Endodermal cell (in vitro differentiated cells): ENCODE results near the gene PPP2R5C. TPM values are rescaled to one million over a fixed set of nuclear protein-coding genes. Genes with fewer than 3 reads are reported as not detected.

Experiments used
- DNase-seq: peaks from one replicate; pipeline ENCODE4 v3.0.0-alpha.2; 2017
- H3K27ac ChIP-seq: 2 replicates; pipeline ENCODE4 v1.5.1; 2013; ENCODE audit warnings: mild to moderate bottlenecking, low read depth, low read length, moderate library complexity
- H3K27me3 ChIP-seq: 2 replicates; pipeline ENCODE4 v1.6.1; 2013; ENCODE audit warnings: mild to moderate bottlenecking, low read length, moderate library complexity; ENCODE audit not compliant: insufficient read depth, control insufficient read depth, poor library complexity, severe bottlenecking
- H3K36me3 ChIP-seq: 2 replicates; pipeline ENCODE4 v1.7.0; 2013; ENCODE audit warnings: mild to moderate bottlenecking, low read length, moderate library complexity; ENCODE audit not compliant: control insufficient read depth, insufficient read depth
- H3K4me1 ChIP-seq: one replicate; pipeline ENCODE4 v1.7.0; 2013; ENCODE audit warnings: low read length; ENCODE audit not compliant: control insufficient read depth, insufficient read depth
- H3K4me3 ChIP-seq: 2 replicates; pipeline ENCODE4 v1.5.1; 2013; ENCODE audit warnings: mild to moderate bottlenecking, low read length, moderate library complexity
- H3K9ac ChIP-seq: 2 replicates; pipeline ENCODE4 v1.6.1; 2013; ENCODE audit warnings: mild to moderate bottlenecking, low read length, moderate library complexity; ENCODE audit not compliant: poor library complexity, severe bottlenecking; ENCODE audit errors: extremely low read depth
- H3K9me3 ChIP-seq: 2 replicates; pipeline ENCODE4 v1.6.1; 2013; ENCODE audit warnings: mild to moderate bottlenecking, low read length, moderate library complexity; ENCODE audit not compliant: control insufficient read depth
- H3K27ac Mint-ChIP-seq: 2 replicates; pipeline ENCODE4 v1.8.0; 2020; ENCODE audit warnings: mixed read lengths
- H3K27me3 Mint-ChIP-seq: 2 replicates; pipeline ENCODE4 v1.8.0; 2021; ENCODE audit warnings: mild to moderate bottlenecking, mixed read lengths; ENCODE audit not compliant: insufficient read depth
- H3K36me3 Mint-ChIP-seq: 2 replicates; pipeline ENCODE4 v1.8.0; 2020; ENCODE audit warnings: low read depth, mixed read lengths
- H3K4me1 Mint-ChIP-seq: 2 replicates; pipeline ENCODE4 v1.8.0; 2020; ENCODE audit warnings: mixed read lengths
- H3K4me3 Mint-ChIP-seq: 2 replicates; pipeline ENCODE4 v1.8.0; 2020; ENCODE audit warnings: mild to moderate bottlenecking, moderate library complexity, mixed read lengths
- H3K9me3 Mint-ChIP-seq: 2 replicates; pipeline ENCODE4 v1.8.0; 2020; ENCODE audit warnings: mild to moderate bottlenecking, mixed read lengths
- WGBS, 2 experiments: methylation state at CpG; one replicate each; pipeline versions ENCODE4 v1.1.5 to v1.1.7; 2013; ENCODE audit warnings: missing lambda C conversion rate in 2 of 2, mixed read lengths in 1 of 2; ENCODE audit not compliant: insufficient coverage in 1 of 2, insufficient read length in 1 of 2; 5-methylcytosine and 5-hydroxymethylcytosine counted together
- total RNA-seq, 2 donors: library from RNA; stranded (reverse); fragmentation: NEBNext Ultra II Directional in 1 of 2; extraction: Animal tissue kit (Norgen Biotek cat#: 25700) in 1 of 2; gene quantifications; 2 replicates in 1 of 2; 3 replicates in 1 of 2; pipeline ENCODE4 v1.2.1, GENCODE V29; 2021
- TF ChIP-seq, protein P1 (sequence below): fragments of 200-600 bp; sonication (generic); conservative IDR thresholded peaks from 2 replicates; pipeline ENCODE4 v1.5.0; 2021; ENCODE audit warnings: antibody characterized with exemption, mild to moderate bottlenecking

Gene PPP2R5C
- total RNA-seq, 2 donors from 2014 or later: 116 to 117 TPM

DNA sequence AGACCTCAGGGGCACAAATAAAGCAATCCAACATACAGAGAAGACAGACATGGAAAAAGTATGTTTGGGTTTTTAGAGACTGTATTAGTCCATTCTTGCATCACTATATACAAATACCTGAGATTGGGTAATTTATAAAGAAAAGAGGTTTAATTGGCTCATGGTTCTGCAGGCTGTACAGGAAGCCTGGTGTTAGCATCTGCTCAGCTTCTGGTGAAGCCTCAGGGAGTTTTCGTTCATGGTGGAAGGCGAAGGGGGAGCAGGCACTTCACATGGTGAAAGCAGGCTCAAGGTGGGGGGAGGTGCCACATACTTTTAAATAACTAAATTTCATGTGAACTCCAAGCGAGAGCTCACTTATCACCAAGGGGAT is 3.7 kb upstream of the PPP2R5C start:
- H3K9me3 ChIP-seq: peaks cover 6% of the 10 kb centered on the region
- H3K4me3 ChIP-seq: no peak overlapping the region
- Mint-ChIP-seq H3K4me3 (no peak overlapping the region), H3K4me1 (no peaks in the 10 kb centered on the region), H3K9me3 (peaks cover 17% of the 10 kb centered on the region), H3K27me3 (peaks cover 53% of the 10 kb centered on the region), H3K36me3 (no peaks in the 10 kb centered on the region), H3K27ac (no peak overlapping the region)
- DNase-seq: no peak
- 85 to 100% methylated on average over 1 to 3 of the region's 3 CpGs for WGBS, 2 experiments
- no peak overlapping the region for H3K27ac ChIP-seq
- H3K27me3 ChIP-seq: peaks cover 2% of the 10 kb centered on the region
- no peaks in the 10 kb centered on the region for H3K36me3 ChIP-seq
- H3K9ac ChIP-seq: no peak overlapping the region
- H3K4me1 ChIP-seq: peaks cover 3% of the 10 kb centered on the region
- TF ChIP-seq, protein P1, sequence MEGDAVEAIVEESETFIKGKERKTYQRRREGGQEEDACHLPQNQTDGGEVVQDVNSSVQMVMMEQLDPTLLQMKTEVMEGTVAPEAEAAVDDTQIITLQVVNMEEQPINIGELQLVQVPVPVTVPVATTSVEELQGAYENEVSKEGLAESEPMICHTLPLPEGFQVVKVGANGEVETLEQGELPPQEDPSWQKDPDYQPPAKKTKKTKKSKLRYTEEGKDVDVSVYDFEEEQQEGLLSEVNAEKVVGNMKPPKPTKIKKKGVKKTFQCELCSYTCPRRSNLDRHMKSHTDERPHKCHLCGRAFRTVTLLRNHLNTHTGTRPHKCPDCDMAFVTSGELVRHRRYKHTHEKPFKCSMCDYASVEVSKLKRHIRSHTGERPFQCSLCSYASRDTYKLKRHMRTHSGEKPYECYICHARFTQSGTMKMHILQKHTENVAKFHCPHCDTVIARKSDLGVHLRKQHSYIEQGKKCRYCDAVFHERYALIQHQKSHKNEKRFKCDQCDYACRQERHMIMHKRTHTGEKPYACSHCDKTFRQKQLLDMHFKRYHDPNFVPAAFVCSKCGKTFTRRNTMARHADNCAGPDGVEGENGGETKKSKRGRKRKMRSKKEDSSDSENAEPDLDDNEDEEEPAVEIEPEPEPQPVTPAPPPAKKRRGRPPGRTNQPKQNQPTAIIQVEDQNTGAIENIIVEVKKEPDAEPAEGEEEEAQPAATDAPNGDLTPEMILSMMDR: no peak

DNA sequence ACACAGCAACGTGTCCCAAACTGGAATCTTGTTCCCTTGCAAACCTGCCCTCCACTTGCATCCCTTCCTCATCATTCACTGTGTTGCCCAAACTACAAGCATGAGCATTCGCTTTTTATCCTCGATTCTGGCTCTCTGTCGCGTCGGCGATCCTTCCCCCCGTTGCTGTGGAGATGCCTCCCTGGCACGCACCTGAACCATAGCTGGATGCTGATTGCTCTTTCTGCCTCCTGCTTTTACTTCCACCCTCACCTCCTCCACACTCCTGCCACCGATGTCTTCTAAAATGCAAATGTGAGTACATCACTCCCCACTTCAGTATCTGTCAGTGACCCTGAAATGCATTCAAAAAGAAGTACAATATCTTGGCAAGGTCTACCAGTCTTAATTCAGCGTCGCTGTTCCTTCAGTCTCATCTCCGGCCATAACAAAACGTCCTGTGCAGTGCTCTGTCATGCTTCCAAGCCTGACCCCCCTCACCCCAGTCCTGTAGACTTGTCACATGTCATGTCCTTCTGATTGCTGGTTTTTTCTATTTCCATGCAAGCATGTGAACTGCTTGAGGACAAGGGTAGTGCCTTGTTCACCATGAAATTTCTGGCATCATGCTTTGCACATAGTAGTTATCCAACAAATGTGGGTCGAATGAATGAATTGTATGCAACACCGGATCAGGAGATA is 2.5 kb upstream of the PPP2R5C start:
- Mint-ChIP-seq H3K27me3 (peaks cover 49% of the 10 kb centered on the region), H3K4me3 (no peak overlapping the region), H3K9me3 (peaks cover 10% of the 10 kb centered on the region), H3K4me1 (no peaks in the 10 kb centered on the region), H3K27ac (no peak overlapping the region), H3K36me3 (peaks cover 5% of the 10 kb centered on the region)
- Histone ChIP-seq H3K36me3 (peaks cover 4% of the 10 kb centered on the region), H3K27me3 (peaks cover 4% of the 10 kb centered on the region), H3K9ac (no peak overlapping the region), H3K27ac (no peak overlapping the region), H3K9me3 (no peaks in the 10 kb centered on the region), H3K4me1 (peaks cover 3% of the 10 kb centered on the region), H3K4me3 (no peak overlapping the region)
- 90 to 91% methylated on average over 15 to 16 of the region's 16 CpGs for WGBS, 2 experiments
- DNase-seq: no peak
- TF ChIP-seq, protein P1: no peak

DNA sequence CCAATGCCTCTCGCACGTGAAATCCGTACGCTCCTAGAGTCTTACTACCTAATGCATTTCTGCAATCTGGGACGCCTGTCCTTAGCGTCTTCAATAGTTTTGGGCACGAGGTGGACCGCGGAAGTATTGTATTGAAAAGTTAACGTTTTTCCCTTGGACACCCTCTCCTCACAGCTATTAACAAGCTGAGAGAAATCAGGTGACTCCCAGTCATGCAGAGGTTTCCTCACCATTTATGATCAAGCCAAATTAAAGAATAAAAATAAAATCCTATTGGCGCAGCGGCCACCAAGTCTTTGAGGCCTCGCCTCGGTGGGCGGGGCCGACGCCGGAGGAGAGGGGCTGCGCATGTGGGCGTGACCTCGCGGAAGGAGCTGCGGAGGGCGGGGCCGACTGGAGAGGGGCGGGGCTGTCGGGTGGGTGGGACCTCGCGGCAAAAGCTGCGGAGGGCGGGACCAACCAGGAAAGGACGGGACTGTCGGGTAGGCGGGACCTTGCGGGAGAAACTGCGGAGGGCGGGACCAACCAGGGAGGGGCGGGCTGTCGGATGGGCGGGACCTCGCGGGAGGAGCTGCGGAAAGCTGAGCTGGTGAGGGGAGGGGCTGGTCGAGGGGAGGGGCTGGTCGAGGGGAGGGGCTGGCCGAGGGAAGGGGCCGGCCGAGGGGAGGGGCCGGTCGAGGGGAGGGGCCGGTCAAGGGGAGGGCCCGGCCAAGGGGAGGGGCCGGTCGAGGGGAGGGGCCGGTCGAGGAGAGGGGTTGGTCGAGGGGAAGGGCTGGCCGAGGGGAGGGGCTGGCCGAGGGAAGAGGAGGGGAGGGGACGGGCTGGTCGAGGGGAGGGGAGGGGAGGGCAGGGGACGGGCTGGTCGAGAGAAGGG is 1.1 kb upstream of the PPP2R5C start:
- 10 to 22% methylated on average over 19 to 45 of the region's 63 CpGs for WGBS, 2 experiments
- TF ChIP-seq, protein P1: no peak
- H3K4me3 ChIP-seq: peak overlapping the region; percentile 71
- H3K27me3 Mint-ChIP-seq: peaks cover 39% of the 10 kb centered on the region
- no peaks in the 10 kb centered on the region for H3K9me3 ChIP-seq
- peaks cover 4% of the 10 kb centered on the region for H3K36me3 ChIP-seq
- no peak overlapping the region for H3K9ac ChIP-seq
- peaks cover 18% of the 10 kb centered on the region for H3K36me3 Mint-ChIP-seq
- H3K4me1 ChIP-seq: peaks cover 3% of the 10 kb centered on the region
- H3K4me1 Mint-ChIP-seq: no peaks in the 10 kb centered on the region
- peaks cover 1% of the 10 kb centered on the region for H3K9me3 Mint-ChIP-seq
- peaks cover 4% of the 10 kb centered on the region for H3K27me3 ChIP-seq
- H3K27ac Mint-ChIP-seq: no peak overlapping the region
- peak overlapping the region; percentile 81 for H3K4me3 Mint-ChIP-seq
- DNase-seq: peak; percentile 100
- H3K27ac ChIP-seq: no peak overlapping the region
